HFF-Myc (cell line): ENCODE data around the gene PALLD.

ENCODE experiments used
- DNase-seq: peaks from one replicate; pipeline ENCODE4 v3.0.0-alpha.2; 2011; ENCODE audit warnings: low read depth; ENCODE audit errors: extremely low read depth
- H3K4me3 ChIP-seq: replicated peaks from 2 replicates; pipeline ENCODE4 v1.5.1; 2011; ENCODE audit warnings: low read depth, mild to moderate bottlenecking, control low read depth, low read length
- TF ChIP-seq, protein P1 (sequence below): IDR thresholded peaks from 2 replicates; pipeline ENCODE4 v1.5.1; 2012; ENCODE audit warnings: mild to moderate bottlenecking, low read depth, low read length, control low read depth; ENCODE audit errors: missing control alignments

The PALLD gene

GRCh38 chr4:168776382-168776781, 279.5 kb downstream of the PALLD start:
- DNase-seq = no peak
- TF ChIP-seq, protein P1, sequence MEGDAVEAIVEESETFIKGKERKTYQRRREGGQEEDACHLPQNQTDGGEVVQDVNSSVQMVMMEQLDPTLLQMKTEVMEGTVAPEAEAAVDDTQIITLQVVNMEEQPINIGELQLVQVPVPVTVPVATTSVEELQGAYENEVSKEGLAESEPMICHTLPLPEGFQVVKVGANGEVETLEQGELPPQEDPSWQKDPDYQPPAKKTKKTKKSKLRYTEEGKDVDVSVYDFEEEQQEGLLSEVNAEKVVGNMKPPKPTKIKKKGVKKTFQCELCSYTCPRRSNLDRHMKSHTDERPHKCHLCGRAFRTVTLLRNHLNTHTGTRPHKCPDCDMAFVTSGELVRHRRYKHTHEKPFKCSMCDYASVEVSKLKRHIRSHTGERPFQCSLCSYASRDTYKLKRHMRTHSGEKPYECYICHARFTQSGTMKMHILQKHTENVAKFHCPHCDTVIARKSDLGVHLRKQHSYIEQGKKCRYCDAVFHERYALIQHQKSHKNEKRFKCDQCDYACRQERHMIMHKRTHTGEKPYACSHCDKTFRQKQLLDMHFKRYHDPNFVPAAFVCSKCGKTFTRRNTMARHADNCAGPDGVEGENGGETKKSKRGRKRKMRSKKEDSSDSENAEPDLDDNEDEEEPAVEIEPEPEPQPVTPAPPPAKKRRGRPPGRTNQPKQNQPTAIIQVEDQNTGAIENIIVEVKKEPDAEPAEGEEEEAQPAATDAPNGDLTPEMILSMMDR = no peak
- no peak overlapping the region for H3K4me3 ChIP-seq

DNA sequence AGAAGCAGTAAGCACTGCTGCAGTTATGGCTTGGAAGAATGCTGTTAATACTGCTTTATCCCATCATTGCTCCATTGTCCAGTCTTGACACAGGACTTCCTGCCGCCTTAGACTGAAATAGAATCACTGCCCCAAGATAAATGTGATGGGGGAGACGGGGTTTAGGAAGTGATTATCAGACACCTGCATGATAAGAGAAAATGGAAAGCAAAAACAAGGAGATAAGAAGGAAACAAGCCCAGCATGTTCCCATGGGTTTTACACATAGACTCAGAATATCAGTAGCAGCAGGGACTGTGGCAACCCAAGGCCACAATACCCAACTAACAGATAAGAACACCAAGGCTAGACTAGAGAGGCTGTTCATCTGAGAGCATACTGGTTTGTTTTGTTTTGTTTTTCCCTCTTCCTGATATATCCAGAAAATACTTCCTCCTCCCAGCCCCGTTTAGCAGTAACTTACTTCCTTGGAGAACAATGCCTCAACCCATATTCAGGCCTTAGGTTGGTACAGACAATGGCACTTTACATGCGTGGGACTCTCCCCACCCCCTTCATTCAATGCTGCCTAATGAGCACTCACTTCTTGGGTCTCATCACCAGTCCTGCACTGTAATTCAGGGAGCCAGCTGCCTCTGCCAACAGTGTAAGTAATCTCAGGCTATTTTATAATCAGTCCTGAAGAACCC, 280.6 kb downstream of the PALLD start:
- H3K4me3 ChIP-seq = no peak overlapping the region

GRCh38 chr4:168781341-168781740, 284.5 kb downstream of the PALLD start:
- TF ChIP-seq, protein P1 = no peak
- no peak for DNase-seq
- no peak overlapping the region for H3K4me3 ChIP-seq

More for the DNA sequence above, 280.6 kb downstream of the PALLD start:
- no peak for DNase-seq
- TF ChIP-seq, protein P1 = no peak

DNA sequence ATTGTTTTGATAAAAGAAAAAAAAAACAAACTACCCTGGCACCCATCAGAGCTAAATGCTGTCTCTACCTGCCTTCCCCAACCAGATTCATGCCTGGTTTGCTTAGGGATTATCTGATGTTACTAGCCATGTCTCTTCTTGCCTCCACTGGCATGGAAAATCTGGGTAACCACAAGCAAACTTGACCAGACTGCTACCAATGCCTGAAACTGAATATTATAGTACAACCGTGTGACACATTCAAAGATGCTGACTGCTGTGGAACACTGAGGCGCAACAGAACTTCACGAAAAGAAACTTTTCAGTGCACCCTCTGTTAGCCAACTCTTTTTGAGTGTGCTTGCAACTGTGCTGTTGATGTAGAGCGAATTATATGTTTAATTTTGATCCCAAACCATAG, 285.1 kb downstream of the PALLD start:
- H3K4me3 ChIP-seq = no peak overlapping the region
- no peak for DNase-seq
- TF ChIP-seq, protein P1 = no peak

- no peak overlapping the region for H3K4me3 ChIP-seq
- TF ChIP-seq, protein P1 = no peak
- DNase-seq = no peak
Measured at GRCh38 chr4:168782439-168782838, 285.6 kb downstream of the PALLD start.

GRCh38 chr4:168784786-168785461, 288.1 kb downstream of the PALLD start:
- DNase-seq = no peak
- no peak overlapping the region for H3K4me3 ChIP-seq
- TF ChIP-seq, protein P1 = no peak
